ENCODE measurements around the gene SARS1.
"Not testable (repeated sequence)": the region's sequence is repeated elsewhere in the genome, so short reads cannot be mapped to it uniquely, and the experiment has no call there.

The SARS1 gene

GRCh38 chr1:109213824-109214693 lies at the start of gene SARS1:
Gene SARS1, plus strand, starts transcription at chr1:109213918. Its CDS starts 75 bp downstream, at chr1:109213993.
- peak; percentile 87 for DNase-seq

GRCh38 chr1:109164538-109164937 lies 49.2 kb upstream of the SARS1 start:
- DNase-seq, result no peak

- no peak for DNase-seq
Measured at GRCh38 chr1:109167001-109167506, 46.7 kb upstream of the SARS1 start.

- DNase-seq, result no peak
Measured at GRCh38 chr1:109170035-109170764, 43.5 kb upstream of the SARS1 start.

- DNase-seq, result no peak
Measured at GRCh38 chr1:109171646-109172045, 42.1 kb upstream of the SARS1 start.

- DNase-seq, result not testable (repeated sequence)
Measured at GRCh38 chr1:109176349-109176748, 37.4 kb upstream of the SARS1 start.

GRCh38 chr1:109180715-109181084 lies 33.0 kb upstream of the SARS1 start:
- not testable (repeated sequence) for DNase-seq

- DNase-seq, result no peak
Measured at GRCh38 chr1:109181085-109181806, 32.5 kb upstream of the SARS1 start.

GRCh38 chr1:109181807-109182163 lies 31.9 kb upstream of the SARS1 start:
- DNase-seq, result no peak

GRCh38 chr1:109183058-109183738 lies 30.5 kb upstream of the SARS1 start:
- DNase-seq, result no peak

GRCh38 chr1:109184687-109185086 lies 29.0 kb upstream of the SARS1 start:
- no peak for DNase-seq

- DNase-seq, result no peak
Measured at GRCh38 chr1:109185357-109185756, 28.4 kb upstream of the SARS1 start.

GRCh38 chr1:109185990-109186732 lies 27.6 kb upstream of the SARS1 start:
- DNase-seq, result no peak

- no peak for DNase-seq
Measured at GRCh38 chr1:109186733-109187086, 27.0 kb upstream of the SARS1 start.

GRCh38 chr1:109187127-109187526 lies 26.6 kb upstream of the SARS1 start:
- no peak for DNase-seq

GRCh38 chr1:109188200-109188599 lies 25.5 kb upstream of the SARS1 start:
- no peak for DNase-seq

- DNase-seq, result no peak
Measured at GRCh38 chr1:109188781-109189180, 24.9 kb upstream of the SARS1 start.

GRCh38 chr1:109190189-109190588 lies 23.5 kb upstream of the SARS1 start:
- no peak for DNase-seq

- DNase-seq, result no peak
Measured at GRCh38 chr1:109191377-109191776, 22.3 kb upstream of the SARS1 start.

- DNase-seq, result no peak
Measured at GRCh38 chr1:109191891-109192290, 21.8 kb upstream of the SARS1 start.

GRCh38 chr1:109192433-109192832 lies 21.3 kb upstream of the SARS1 start:
- no peak for DNase-seq

All from NCI-H1092 (cell line).